OCI-LY7 (cell line): ENCODE measurements around the gene ADAMTS2. TPM values are rescaled to one million over a fixed set of nuclear protein-coding genes. Genes with fewer than 3 reads are reported as not detected.

ENCODE experiments used
- BruUV-seq: library from RNA; stranded (reverse); fragments of 400-500 nt; replicated peaks from 2 replicates; lab custom pipeline; 2021; lab: Mats Ljungman, UMichigan
- CTCF ChIA-PET: fragments of 300-600 bp; sonication (Branson Sonifier 250); formaldehyde crosslinking; loops from one replicate; lab custom pipeline; 2022; ENCODE audit warnings: antibody characterized with exemption; ENCODE audit not compliant: unreplicated experiment; lab: Charles Lee
- POLR2A ChIA-PET: fragments of 300-600 bp; sonication (Branson Sonifier 250); formaldehyde crosslinking; loops from one replicate; lab custom pipeline; 2022; ENCODE audit warnings: antibody characterized with exemption; lab: Charles Lee
- DNase-seq: peaks from one replicate; pipeline ENCODE4 v3.0.0-alpha.2; 2015; ENCODE audit warnings: low spot score
- H2AFZ ChIP-seq: fragments of 200-600 bp; sonication (generic), shearing (Covaris generic); 2 replicates; pipeline ENCODE4 v1.6.1; 2014; ENCODE audit warnings: mild to moderate bottlenecking, antibody characterized with exemption, low read length, moderate library complexity
- H3K27ac ChIP-seq: fragments of 200-600 bp; sonication (generic); 2 replicates; pipeline ENCODE4 v1.5.1; 2014; ENCODE audit warnings: mixed run types, low read depth, mild to moderate bottlenecking, moderate library complexity, low read length, inconsistent platforms; ENCODE audit not compliant: poor library complexity, severe bottlenecking
- H3K36me3 ChIP-seq: fragments of 200-600 bp; sonication (generic); 2 replicates; pipeline ENCODE4 v1.6.1; 2014; ENCODE audit warnings: mild to moderate bottlenecking, antibody characterized with exemption, low read length, moderate library complexity, mixed read lengths; ENCODE audit not compliant: insufficient read depth
- H3K4me1 ChIP-seq: fragments of 200-600 bp; sonication (generic); 2 replicates; pipeline ENCODE4 v1.5.1; 2014; ENCODE audit warnings: mild to moderate bottlenecking, low read length; ENCODE audit not compliant: insufficient read depth, poor library complexity, severe bottlenecking
- H3K4me2 ChIP-seq: fragments of 200-600 bp; sonication (generic); 2 replicates; pipeline ENCODE4 v1.6.1; 2014; ENCODE audit warnings: mild to moderate bottlenecking, low read length
- H3K4me3 ChIP-seq: fragments of 200-600 bp; sonication (generic); 2 replicates; pipeline ENCODE4 v1.5.1; 2014; ENCODE audit warnings: mild to moderate bottlenecking, low read depth, low read length; ENCODE audit not compliant: poor library complexity, severe bottlenecking
- H3K79me2 ChIP-seq: fragments of 200-600 bp; sonication (generic); 2 replicates; pipeline ENCODE4 v1.6.1; 2016; ENCODE audit warnings: low read depth, mild to moderate bottlenecking, low read length, moderate library complexity, mixed read lengths; ENCODE audit not compliant: insufficient read depth
- H3K9me2 ChIP-seq: fragments of 200-600 bp; sonication (generic); 2 replicates; pipeline ENCODE4 v1.6.1; 2016; ENCODE audit warnings: mild to moderate bottlenecking, low read length, mixed read lengths; ENCODE audit not compliant: insufficient read depth
- H3K9me3 ChIP-seq: fragments of 200-600 bp; sonication (generic); 2 replicates; pipeline ENCODE4 v1.6.1; 2014; ENCODE audit warnings: mild to moderate bottlenecking, mixed run types, low read length, mixed read lengths
- H4K20me1 ChIP-seq: fragments of 200-600 bp; sonication (generic); 2 replicates; pipeline ENCODE4 v1.6.1; 2014; ENCODE audit warnings: mild to moderate bottlenecking, antibody characterized with exemption, low read length, moderate library complexity, mixed read lengths; ENCODE audit not compliant: insufficient read depth
- EZH2phosphoT487 ChIP-seq: fragments of 200-600 bp; sonication (generic); IDR thresholded peaks from 2 replicates; pipeline ENCODE4 v1.6.1; 2018; ENCODE audit warnings: low read depth, borderline replicate concordance, mild to moderate bottlenecking, mixed run types, antibody characterized with exemption, low read length, moderate library complexity, mixed read lengths
- intact Hi-C: fragments of 100-400 bp; cut with micrococcal nuclease; formaldehyde crosslinking; loops from one replicate; pipeline ENCODE4 v1.10.0; 2022; ENCODE audit not compliant: unreplicated experiment
- total RNA-seq, 2 experiments: library from RNA; depleted of rRNA in 1 of 2; stranded (reverse); fragments of >200 nt in 1 of 2; shearing (Covaris generic) in 1 of 2; gene quantifications; 2 replicates each; pipeline ENCODE4 v1.2.3, GENCODE V29; 2014 to 2022
- TF ChIP-seq, protein P1 (sequence below): fragments of 200-600 bp; sonication (generic); conservative IDR thresholded peaks from 2 replicates; pipeline ENCODE4 v1.5.1; 2014; ENCODE audit warnings: mild to moderate bottlenecking, antibody characterized with exemption, low read length, moderate library complexity, mixed read lengths

Gene ADAMTS2
- total RNA-seq, 2 experiments from 2014 or later: not detected

DNA sequence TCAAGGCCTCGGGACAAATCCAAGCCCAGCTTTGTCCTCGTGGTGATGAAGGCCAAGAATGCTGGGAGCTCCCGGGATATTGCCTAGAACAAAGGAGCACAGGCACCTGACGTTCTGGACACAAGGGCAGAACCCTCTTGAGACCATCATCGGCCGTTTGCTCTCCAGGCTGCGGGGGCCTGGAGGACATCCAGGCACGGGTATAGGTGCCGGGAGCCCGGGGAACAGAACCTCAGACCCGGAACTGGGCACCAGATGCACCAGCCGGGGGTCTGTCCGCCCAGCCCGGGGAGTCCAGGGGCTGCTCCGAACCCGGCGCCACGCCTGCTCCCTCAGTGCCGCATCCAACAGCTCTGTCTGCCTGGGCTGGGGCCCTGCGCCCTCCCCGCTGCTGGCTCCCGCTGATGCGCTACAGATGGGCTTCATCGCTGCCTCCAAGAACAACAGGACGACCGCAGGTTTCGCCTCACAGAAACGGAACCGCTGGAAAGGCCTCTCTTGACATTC lies 88.0 kb downstream of the ADAMTS2 start:
- CTCF ChIA-PET: no interaction called here
- no TSS peak for BruUV-seq

DNA sequence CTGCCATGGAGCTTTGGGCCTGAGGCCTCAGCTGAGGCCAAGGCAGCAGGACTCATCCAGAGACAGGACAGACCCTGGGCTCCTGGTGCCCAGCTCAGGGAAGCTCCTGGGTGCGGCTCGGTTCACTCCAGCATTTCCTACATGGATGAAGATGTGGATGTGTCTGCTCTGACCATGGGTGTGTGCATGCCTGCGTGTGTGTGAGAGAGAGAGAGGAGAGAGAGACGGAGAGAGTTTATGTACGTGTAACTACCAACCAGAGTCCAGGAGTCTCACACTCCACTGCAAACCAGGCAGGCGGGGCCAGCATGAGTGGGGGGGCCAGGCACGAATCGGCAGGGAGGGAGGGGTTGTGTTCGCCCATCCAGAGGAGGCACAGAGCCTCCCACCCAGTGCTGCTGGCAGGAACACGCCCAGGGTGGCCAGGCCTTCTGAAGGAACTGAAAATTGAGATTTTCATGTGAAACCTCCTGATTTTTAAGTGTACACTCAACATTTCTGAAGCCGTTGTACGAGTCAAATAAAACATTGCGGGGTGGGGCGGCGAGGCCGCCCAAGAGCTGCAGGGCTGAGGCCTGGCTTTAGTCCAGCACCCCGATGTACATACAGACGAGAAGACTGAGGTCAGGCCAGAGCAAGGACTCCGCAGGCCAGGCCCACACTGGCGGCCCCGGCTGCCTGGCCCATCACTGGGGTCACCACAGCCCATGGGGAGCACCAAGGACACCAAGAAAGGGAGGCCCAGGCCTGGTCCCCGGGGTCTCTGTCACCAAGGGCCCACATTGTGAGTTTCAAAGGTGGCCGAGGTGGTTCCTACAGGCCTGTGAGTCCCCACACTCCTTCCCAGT lies 88.7 kb downstream of the ADAMTS2 start:
- TF ChIP-seq, protein P1, sequence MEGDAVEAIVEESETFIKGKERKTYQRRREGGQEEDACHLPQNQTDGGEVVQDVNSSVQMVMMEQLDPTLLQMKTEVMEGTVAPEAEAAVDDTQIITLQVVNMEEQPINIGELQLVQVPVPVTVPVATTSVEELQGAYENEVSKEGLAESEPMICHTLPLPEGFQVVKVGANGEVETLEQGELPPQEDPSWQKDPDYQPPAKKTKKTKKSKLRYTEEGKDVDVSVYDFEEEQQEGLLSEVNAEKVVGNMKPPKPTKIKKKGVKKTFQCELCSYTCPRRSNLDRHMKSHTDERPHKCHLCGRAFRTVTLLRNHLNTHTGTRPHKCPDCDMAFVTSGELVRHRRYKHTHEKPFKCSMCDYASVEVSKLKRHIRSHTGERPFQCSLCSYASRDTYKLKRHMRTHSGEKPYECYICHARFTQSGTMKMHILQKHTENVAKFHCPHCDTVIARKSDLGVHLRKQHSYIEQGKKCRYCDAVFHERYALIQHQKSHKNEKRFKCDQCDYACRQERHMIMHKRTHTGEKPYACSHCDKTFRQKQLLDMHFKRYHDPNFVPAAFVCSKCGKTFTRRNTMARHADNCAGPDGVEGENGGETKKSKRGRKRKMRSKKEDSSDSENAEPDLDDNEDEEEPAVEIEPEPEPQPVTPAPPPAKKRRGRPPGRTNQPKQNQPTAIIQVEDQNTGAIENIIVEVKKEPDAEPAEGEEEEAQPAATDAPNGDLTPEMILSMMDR: no peak
- DNase-seq: no peak
- POLR2A ChIA-PET: no interaction called here

More for the DNA sequence above, 88.0 kb downstream of the ADAMTS2 start:
- Histone ChIP-seq H3K79me2 (no peaks in the 10 kb centered on the region), H3K9me3 (no peaks in the 10 kb centered on the region), H3K4me3 (no peak overlapping the region), H3K27ac (no peak overlapping the region), H4K20me1 (no peaks in the 10 kb centered on the region), H3K4me1 (no peaks in the 10 kb centered on the region), H3K9me2 (no peaks in the 10 kb centered on the region), H3K36me3 (no peaks in the 10 kb centered on the region), H3K4me2 (no peak overlapping the region), H2AFZ (no peak overlapping the region)
- no peak for DNase-seq
- POLR2A ChIA-PET: no interaction called here
- TF ChIP-seq, protein P1: no peak
- TF ChIP-seq EZH2phosphoT487: no peak
- intact Hi-C loops: no loop called here

More for the DNA sequence above, 88.7 kb downstream of the ADAMTS2 start:
- no peak overlapping the region for H3K4me2 ChIP-seq
- no peak overlapping the region for H3K4me3 ChIP-seq
- H2AFZ ChIP-seq: no peak overlapping the region
- no peak overlapping the region for H3K27ac ChIP-seq
- no TSS peak for BruUV-seq
- no peaks in the 10 kb centered on the region for H3K4me1 ChIP-seq
- no peaks in the 10 kb centered on the region for H3K9me2 ChIP-seq
- H3K79me2 ChIP-seq: no peaks in the 10 kb centered on the region
- CTCF ChIA-PET: no interaction called here
- no peaks in the 10 kb centered on the region for H3K9me3 ChIP-seq
- intact Hi-C loops: no loop called here
- no peaks in the 10 kb centered on the region for H3K36me3 ChIP-seq
- no peaks in the 10 kb centered on the region for H4K20me1 ChIP-seq
